ENCODE results near the gene RRAD.

Gene RRAD

DNA sequence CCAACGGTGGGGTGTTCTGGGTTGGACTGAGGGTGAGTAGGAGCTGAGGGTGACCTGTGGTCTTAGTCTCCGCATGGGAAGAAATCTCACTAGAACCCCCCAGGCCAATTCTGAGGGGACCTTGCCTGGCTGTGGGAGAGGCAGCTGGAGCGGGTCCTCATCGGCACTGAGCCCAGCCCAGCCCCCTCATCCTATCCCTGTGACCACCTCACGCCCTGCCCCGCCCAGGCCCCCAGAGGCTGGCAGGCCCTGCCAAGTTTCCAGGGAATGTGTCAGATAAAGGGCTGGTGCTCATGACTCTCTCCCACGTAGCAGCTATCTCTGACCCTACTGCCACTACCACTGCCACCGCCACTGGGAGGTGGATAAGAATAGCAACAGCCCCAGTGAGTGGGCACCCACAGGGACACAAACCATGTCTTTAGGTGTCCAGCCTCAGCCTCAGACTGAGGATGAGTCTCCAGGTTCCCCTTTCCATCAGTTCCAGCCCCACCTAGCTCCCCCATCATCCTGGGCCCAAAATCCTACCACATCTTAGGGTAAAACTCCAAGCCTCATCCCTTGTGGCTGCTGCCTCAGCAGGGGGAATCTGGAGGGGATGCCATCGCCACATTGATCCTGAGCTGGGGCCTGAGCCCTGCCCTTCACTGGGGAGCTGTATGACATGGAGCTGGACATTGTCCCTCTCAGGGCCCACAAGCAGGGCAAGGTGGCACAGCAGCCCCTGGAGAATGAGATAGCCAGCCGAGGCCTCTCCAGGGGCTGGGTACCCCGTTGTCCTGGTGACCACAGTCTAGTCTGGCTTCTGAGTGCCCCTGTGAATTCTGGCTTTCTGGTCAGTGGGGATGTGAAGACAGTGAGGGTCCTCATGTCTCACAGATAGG, 21.5 kb downstream of the RRAD start:
- H3K9me3 ChIP-seq (ENCODE audit: insufficient read depth, low read length, severe bottlenecking), result no peaks in the 10 kb centered on the region

DNA sequence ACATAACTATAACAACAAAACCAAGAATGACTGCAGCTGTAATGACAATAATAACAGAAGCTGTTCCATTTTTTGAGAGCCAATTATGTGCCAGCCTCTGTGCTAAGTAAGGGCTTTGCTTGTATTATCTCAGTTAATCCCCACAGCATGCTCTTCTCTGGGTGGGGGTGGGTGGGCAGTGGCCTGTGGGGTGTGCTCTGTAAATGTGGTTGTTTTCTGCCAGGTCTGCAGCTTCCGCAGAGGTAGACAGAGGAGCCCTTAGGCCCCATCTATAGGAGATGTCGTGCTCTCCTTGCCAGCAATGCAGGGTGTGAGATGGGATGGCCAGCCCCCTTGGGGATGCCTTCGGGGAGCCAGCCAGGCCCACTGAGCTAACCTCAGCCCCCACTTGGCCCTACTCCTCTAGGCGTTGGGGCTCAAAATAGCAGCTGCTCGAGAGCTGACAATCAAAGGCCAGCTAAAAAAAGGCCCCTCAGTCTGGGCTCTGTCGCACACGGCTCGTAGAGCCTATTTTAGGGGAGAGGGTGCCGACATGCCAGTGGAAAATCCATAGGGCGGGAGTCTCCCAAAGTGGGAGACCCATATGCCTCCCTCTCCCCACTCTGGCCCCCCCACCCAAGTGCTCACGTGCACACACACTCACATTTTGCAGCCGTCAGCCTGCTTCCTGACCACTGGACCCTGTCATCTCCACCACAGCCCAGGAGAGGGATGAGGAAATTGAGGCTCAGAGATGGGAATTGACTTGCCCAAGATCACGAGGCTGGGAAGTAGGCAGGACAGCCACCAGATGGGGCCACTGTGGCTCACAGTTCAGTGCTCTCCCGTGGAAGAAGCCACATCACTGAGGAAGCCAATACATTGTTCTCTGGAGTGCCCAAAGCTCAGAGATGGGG, 22.4 kb downstream of the RRAD start:
- no peak for DNase-seq
- ATAC-seq (ENCODE audit: insufficient read depth, low read depth), result no peak
- Histone ChIP-seq H3K27me3 (ENCODE audit: insufficient read depth, low read length, poor library complexity) (no peaks in the 10 kb centered on the region), H3K27ac (ENCODE audit: low read length) (no peak overlapping the region), H3K4me2 (ENCODE audit: insufficient read depth, low read length) (no peak overlapping the region), H3K9me3 (ENCODE audit: insufficient read depth, low read length, severe bottlenecking) (no peaks in the 10 kb centered on the region), H4K20me1 (ENCODE audit: insufficient read depth, low read length) (no peaks in the 10 kb centered on the region), H2AFZ (ENCODE audit: low read depth, low read length) (no peak overlapping the region), H3K36me3 (ENCODE audit: insufficient read depth, low read length) (no peaks in the 10 kb centered on the region), H3K79me2 (ENCODE audit: insufficient read depth, low read length) (no peaks in the 10 kb centered on the region), H3K4me1 (ENCODE audit: insufficient read depth, low read length) (no peaks in the 10 kb centered on the region), H3K9ac (ENCODE audit: low read depth, low read length) (no peak overlapping the region), H3K4me3 (ENCODE audit: low read depth in 1 of 2, low read length in 2 of 2) (no peak overlapping the region)
- no peak for TF ChIP-seq EZH2 (IDR thresholded peaks at IDR 0.05; ENCODE audit: borderline replicate concordance, low read depth, low read length, severe bottlenecking)
- TF ChIP-seq, protein P1, sequence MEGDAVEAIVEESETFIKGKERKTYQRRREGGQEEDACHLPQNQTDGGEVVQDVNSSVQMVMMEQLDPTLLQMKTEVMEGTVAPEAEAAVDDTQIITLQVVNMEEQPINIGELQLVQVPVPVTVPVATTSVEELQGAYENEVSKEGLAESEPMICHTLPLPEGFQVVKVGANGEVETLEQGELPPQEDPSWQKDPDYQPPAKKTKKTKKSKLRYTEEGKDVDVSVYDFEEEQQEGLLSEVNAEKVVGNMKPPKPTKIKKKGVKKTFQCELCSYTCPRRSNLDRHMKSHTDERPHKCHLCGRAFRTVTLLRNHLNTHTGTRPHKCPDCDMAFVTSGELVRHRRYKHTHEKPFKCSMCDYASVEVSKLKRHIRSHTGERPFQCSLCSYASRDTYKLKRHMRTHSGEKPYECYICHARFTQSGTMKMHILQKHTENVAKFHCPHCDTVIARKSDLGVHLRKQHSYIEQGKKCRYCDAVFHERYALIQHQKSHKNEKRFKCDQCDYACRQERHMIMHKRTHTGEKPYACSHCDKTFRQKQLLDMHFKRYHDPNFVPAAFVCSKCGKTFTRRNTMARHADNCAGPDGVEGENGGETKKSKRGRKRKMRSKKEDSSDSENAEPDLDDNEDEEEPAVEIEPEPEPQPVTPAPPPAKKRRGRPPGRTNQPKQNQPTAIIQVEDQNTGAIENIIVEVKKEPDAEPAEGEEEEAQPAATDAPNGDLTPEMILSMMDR (IDR thresholded peaks at IDR 0.05; ENCODE audit: borderline replicate concordance, extremely low read depth, low read length, poor library complexity, severe bottlenecking), result no peak

More for the DNA sequence above, 21.5 kb downstream of the RRAD start:
- Histone ChIP-seq H2AFZ (ENCODE audit: low read depth, low read length) (no peak overlapping the region), H3K36me3 (ENCODE audit: insufficient read depth, low read length) (no peaks in the 10 kb centered on the region), H3K4me3 (ENCODE audit: low read depth in 1 of 2, low read length in 2 of 2) (no peak overlapping the region), H4K20me1 (ENCODE audit: insufficient read depth, low read length) (no peaks in the 10 kb centered on the region), H3K27ac (ENCODE audit: low read length) (no peak overlapping the region), H3K79me2 (ENCODE audit: insufficient read depth, low read length) (no peaks in the 10 kb centered on the region), H3K4me1 (ENCODE audit: insufficient read depth, low read length) (no peaks in the 10 kb centered on the region), H3K4me2 (ENCODE audit: insufficient read depth, low read length) (no peak overlapping the region), H3K9ac (ENCODE audit: low read depth, low read length) (no peak overlapping the region), H3K27me3 (ENCODE audit: insufficient read depth, low read length, poor library complexity) (no peaks in the 10 kb centered on the region)
- DNase-seq (no peak), ATAC-seq (ENCODE audit: insufficient read depth, low read depth) (no peak)
- TF ChIP-seq, protein P1 (IDR thresholded peaks at IDR 0.05; ENCODE audit: borderline replicate concordance, extremely low read depth, low read length, poor library complexity, severe bottlenecking), result no peak
- no peak for TF ChIP-seq EZH2 (IDR thresholded peaks at IDR 0.05; ENCODE audit: borderline replicate concordance, low read depth, low read length, severe bottlenecking)

DNA sequence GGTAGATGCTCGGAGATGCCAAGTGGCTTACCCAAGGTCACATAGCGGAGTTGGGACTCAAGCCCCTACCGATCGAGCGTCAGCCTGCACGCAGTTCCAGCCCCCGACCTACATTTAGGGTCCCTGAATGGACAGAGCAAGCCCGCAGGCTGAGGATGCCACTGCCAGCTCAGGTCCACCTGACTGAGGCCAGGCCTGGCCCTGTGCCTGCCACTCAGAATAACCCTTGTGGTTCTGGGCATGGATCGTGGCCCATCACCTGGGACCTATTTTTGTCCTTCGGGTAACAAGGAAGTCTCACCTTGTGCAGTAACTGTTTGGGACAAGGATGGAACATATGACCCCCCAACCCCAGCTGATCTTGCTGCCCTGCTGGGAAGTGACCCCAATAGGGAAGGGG, 23.7 kb downstream of the RRAD start:
- Histone ChIP-seq H4K20me1 (ENCODE audit: insufficient read depth, low read length) (no peaks in the 10 kb centered on the region), H3K4me2 (ENCODE audit: insufficient read depth, low read length) (no peak overlapping the region), H3K9me3 (ENCODE audit: insufficient read depth, low read length, severe bottlenecking) (no peaks in the 10 kb centered on the region), H3K4me1 (ENCODE audit: insufficient read depth, low read length) (no peaks in the 10 kb centered on the region), H3K4me3 (ENCODE audit: low read depth in 1 of 2, low read length in 2 of 2) (no peak overlapping the region), H3K27ac (ENCODE audit: low read length) (no peak overlapping the region), H3K9ac (ENCODE audit: low read depth, low read length) (no peak overlapping the region), H2AFZ (ENCODE audit: low read depth, low read length) (no peak overlapping the region), H3K79me2 (ENCODE audit: insufficient read depth, low read length) (no peaks in the 10 kb centered on the region), H3K36me3 (ENCODE audit: insufficient read depth, low read length) (no peaks in the 10 kb centered on the region), H3K27me3 (ENCODE audit: insufficient read depth, low read length, poor library complexity) (no peaks in the 10 kb centered on the region)
- TF ChIP-seq, protein P1 (IDR thresholded peaks at IDR 0.05; ENCODE audit: borderline replicate concordance, extremely low read depth, low read length, poor library complexity, severe bottlenecking), result no peak
- TF ChIP-seq EZH2 (IDR thresholded peaks at IDR 0.05; ENCODE audit: borderline replicate concordance, low read depth, low read length, severe bottlenecking), result no peak
- DNase-seq, result no peak
- no peak for ATAC-seq (ENCODE audit: insufficient read depth, low read depth)
